ENCODE data around the gene FRY. TPM values are rescaled to one million over a fixed set of nuclear protein-coding genes. Genes with fewer than 3 reads are reported as not detected.

FRY gene
- total and polyA plus RNA-seq, 2 donors, result 4.8 to 9.8 TPM

- 90% methylated on average over 3 of the region's 3 CpGs for whole genome bisulfite sequencing
- Histone ChIP-seq H3K4me1 (ENCODE audit: control insufficient read depth in 2 of 2, insufficient read depth in 2 of 2, low read length in 2 of 2) (no peaks in the 10 kb centered on the region), H3K36me3 (ENCODE audit: control insufficient read depth in 2 of 2, insufficient read depth in 2 of 2, low read length in 1 of 2) (no peaks in the 10 kb centered on the region), H3K4me3 (ENCODE audit: low read length in 2 of 2) (no peak overlapping the region), H3K27ac (ENCODE audit: low read depth in 1 of 2, low read length in 1 of 2) (no peak overlapping the region), H3K9me3 (ENCODE audit: control insufficient read depth in 2 of 2, insufficient read depth in 1 of 2, low read length in 1 of 2) (no peaks in the 10 kb centered on the region), H3K27me3 (ENCODE audit: control insufficient read depth in 2 of 2, insufficient read depth in 1 of 2, low read length in 1 of 2) (no peaks in the 10 kb centered on the region)
- DNase-seq (ENCODE audit: low read depth in 6 of 9, low spot score in 9 of 9), result no peak
These were observed 8.5 kb upstream of the FRY start for GRCh38 chr13:32023096-32023495.

GRCh38 chr13:32023698-32024097 lies 7.9 kb upstream of the FRY start:
- Histone ChIP-seq H3K9me3 (ENCODE audit: control insufficient read depth in 2 of 2, insufficient read depth in 1 of 2, low read length in 1 of 2) (no peaks in the 10 kb centered on the region), H3K4me3 (ENCODE audit: low read length in 2 of 2) (no peak overlapping the region), H3K27ac (ENCODE audit: low read depth in 1 of 2, low read length in 1 of 2) (no peak overlapping the region), H3K27me3 (ENCODE audit: control insufficient read depth in 2 of 2, insufficient read depth in 1 of 2, low read length in 1 of 2) (no peaks in the 10 kb centered on the region), H3K4me1 (ENCODE audit: control insufficient read depth in 2 of 2, insufficient read depth in 2 of 2, low read length in 2 of 2) (no peaks in the 10 kb centered on the region), H3K36me3 (ENCODE audit: control insufficient read depth in 2 of 2, insufficient read depth in 2 of 2, low read length in 1 of 2) (no peaks in the 10 kb centered on the region)
- WGBS, result 83% methylated on average over 3 of the region's 3 CpGs
- no peak for DNase-seq (ENCODE audit: low read depth in 6 of 9, low spot score in 9 of 9)

DNA sequence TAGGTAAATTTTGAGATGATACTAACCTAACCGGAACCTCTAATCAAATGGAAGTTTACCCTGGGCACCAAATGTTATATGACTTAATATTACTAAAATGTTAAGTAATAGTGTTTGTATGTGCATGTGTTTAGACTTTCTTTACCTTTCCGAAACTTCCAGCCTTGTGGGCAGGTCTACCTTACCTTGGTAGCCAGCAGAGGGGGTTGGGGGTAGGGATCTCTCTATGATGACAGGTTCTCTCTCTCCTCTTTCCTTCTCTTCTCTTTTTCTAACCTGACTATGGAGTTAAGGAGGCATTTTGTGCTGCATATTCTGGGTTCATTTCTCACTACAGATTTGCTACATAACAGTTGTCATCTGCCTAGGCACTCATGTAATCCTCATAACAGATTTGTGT lies 6.8 kb upstream of the FRY start:
- Histone ChIP-seq H3K4me1 (ENCODE audit: control insufficient read depth in 2 of 2, insufficient read depth in 2 of 2, low read length in 2 of 2) (no peaks in the 10 kb centered on the region), H3K27ac (ENCODE audit: low read depth in 1 of 2, low read length in 1 of 2) (no peak overlapping the region), H3K4me3 (ENCODE audit: low read length in 2 of 2) (no peak overlapping the region), H3K27me3 (ENCODE audit: control insufficient read depth in 2 of 2, insufficient read depth in 1 of 2, low read length in 1 of 2) (no peaks in the 10 kb centered on the region), H3K36me3 (ENCODE audit: control insufficient read depth in 2 of 2, insufficient read depth in 2 of 2, low read length in 1 of 2) (no peaks in the 10 kb centered on the region), H3K9me3 (ENCODE audit: control insufficient read depth in 2 of 2, insufficient read depth in 1 of 2, low read length in 1 of 2) (no peaks in the 10 kb centered on the region)
- no peak for DNase-seq (ENCODE audit: low read depth in 6 of 9, low spot score in 9 of 9)
- 96% methylated on average over 2 of the region's 2 CpGs for WGBS

DNA sequence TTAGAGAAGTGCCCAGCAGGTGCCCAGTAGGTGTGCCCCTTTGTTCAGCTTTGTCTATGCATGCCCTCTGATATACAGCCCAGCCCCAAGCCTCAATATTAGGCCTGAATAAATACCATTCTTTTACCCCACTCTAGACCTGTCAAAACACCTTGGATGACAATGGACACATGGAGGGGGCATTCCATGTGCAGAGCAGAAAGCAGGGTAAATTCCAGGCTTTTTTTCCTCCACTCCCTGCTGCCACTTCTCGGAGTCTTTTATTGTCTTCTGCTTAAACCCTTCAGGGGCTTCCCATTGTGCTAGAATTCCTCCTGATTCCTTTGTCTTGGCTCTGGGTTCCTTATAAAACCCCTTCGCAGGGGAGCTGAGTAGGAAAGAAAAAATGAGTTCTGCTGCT lies 5.8 kb upstream of the FRY start:
- Histone ChIP-seq H3K4me1 (ENCODE audit: control insufficient read depth in 2 of 2, insufficient read depth in 2 of 2, low read length in 2 of 2) (no peaks in the 10 kb centered on the region), H3K27me3 (ENCODE audit: control insufficient read depth in 2 of 2, insufficient read depth in 1 of 2, low read length in 1 of 2) (no peaks in the 10 kb centered on the region), H3K4me3 (ENCODE audit: low read length in 2 of 2) (no peak overlapping the region), H3K9me3 (ENCODE audit: control insufficient read depth in 2 of 2, insufficient read depth in 1 of 2, low read length in 1 of 2) (no peaks in the 10 kb centered on the region), H3K27ac (ENCODE audit: low read depth in 1 of 2, low read length in 1 of 2) (no peak overlapping the region), H3K36me3 (ENCODE audit: control insufficient read depth in 2 of 2, insufficient read depth in 2 of 2, low read length in 1 of 2) (no peaks in the 10 kb centered on the region)
- WGBS, result 97% methylated on average over 2 of the region's 2 CpGs
- no peak for DNase-seq (ENCODE audit: low read depth in 6 of 9, low spot score in 9 of 9)

- H3K9me3 ChIP-seq (ENCODE audit: control insufficient read depth in 2 of 2, insufficient read depth in 1 of 2, low read length in 1 of 2), result no peaks in the 10 kb centered on the region
- 94% methylated on average over 3 of the region's 3 CpGs for WGBS
- no peak overlapping the region for H3K27ac ChIP-seq (ENCODE audit: low read depth in 1 of 2, low read length in 1 of 2)
- peaks cover 0 to 2% of the 10 kb centered on the region in 2 donors for H3K4me1 ChIP-seq (ENCODE audit: control insufficient read depth in 2 of 2, insufficient read depth in 2 of 2, low read length in 2 of 2)
- no peak for DNase-seq (ENCODE audit: low read depth in 6 of 9, low spot score in 9 of 9)
- H3K4me3 ChIP-seq (ENCODE audit: low read length in 2 of 2), result no peak overlapping the region
- no peaks in the 10 kb centered on the region for H3K36me3 ChIP-seq (ENCODE audit: control insufficient read depth in 2 of 2, insufficient read depth in 2 of 2, low read length in 1 of 2)
- H3K27me3 ChIP-seq (ENCODE audit: control insufficient read depth in 2 of 2, insufficient read depth in 1 of 2, low read length in 1 of 2), result peaks cover 0 to 6% of the 10 kb centered on the region in 2 donors
These were observed 5.0 kb upstream of the FRY start for GRCh38 chr13:32026623-32027022.

DNA sequence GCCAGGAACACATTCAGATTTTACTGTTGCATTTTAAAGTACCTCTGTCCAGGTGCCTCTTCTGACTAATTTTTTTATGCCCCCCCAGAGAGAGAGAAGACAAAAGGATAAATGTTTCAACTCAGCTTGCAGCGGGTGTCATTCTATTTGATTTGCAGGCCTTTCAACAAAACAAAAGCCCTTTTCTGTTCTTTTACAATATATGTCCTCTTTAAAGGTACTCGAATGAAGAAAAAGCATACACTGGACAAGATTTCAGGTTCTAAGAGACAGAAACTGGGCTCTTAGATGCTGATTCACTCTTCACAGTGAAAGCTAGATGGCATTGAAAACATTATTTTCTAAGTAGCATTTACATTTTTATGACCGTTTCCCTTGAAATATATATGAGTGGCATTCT lies 2.9 kb upstream of the FRY start:
- Histone ChIP-seq H3K27ac (ENCODE audit: low read depth in 1 of 2, low read length in 1 of 2) (no peak overlapping the region), H3K9me3 (ENCODE audit: control insufficient read depth in 2 of 2, insufficient read depth in 1 of 2, low read length in 1 of 2) (no peaks in the 10 kb centered on the region), H3K27me3 (ENCODE audit: control insufficient read depth in 2 of 2, insufficient read depth in 1 of 2, low read length in 1 of 2) (peaks cover 0 to 6% of the 10 kb centered on the region in 2 donors), H3K36me3 (ENCODE audit: control insufficient read depth in 2 of 2, insufficient read depth in 2 of 2, low read length in 1 of 2) (no peaks in the 10 kb centered on the region), H3K4me3 (ENCODE audit: low read length in 2 of 2) (no peak overlapping the region), H3K4me1 (ENCODE audit: control insufficient read depth in 2 of 2, insufficient read depth in 2 of 2, low read length in 2 of 2) (peaks cover 2 to 4% of the 10 kb centered on the region in 2 donors)
- DNase-seq (ENCODE audit: low read depth in 6 of 9, low spot score in 9 of 9), result no peak
- WGBS, result 98% methylated on average over 3 of the region's 3 CpGs

DNA sequence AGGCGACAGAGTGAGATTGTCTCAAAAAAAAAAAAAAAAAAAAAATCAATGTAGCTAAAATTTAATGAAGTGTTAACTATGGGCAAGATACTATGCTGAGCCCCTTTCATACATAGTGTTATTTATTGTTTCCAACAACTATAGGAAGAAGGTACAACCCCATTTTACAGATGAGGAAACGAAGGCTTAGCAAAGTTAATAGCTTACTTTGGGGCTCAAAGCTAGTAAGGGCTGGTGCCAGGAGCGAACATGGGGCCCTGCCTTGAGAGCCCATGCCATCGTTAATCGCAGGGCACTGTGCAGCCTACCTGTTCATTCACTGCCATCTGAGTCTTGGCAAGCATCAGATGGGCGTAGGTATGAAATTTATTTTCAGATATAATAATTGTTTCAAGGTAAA lies 1.9 kb upstream of the FRY start:
- Histone ChIP-seq H3K27me3 (ENCODE audit: control insufficient read depth in 2 of 2, insufficient read depth in 1 of 2, low read length in 1 of 2) (peaks cover 0 to 6% of the 10 kb centered on the region in 2 donors), H3K9me3 (ENCODE audit: control insufficient read depth in 2 of 2, insufficient read depth in 1 of 2, low read length in 1 of 2) (no peaks in the 10 kb centered on the region), H3K27ac (ENCODE audit: low read depth in 1 of 2, low read length in 1 of 2) (no peak overlapping the region), H3K4me1 (ENCODE audit: control insufficient read depth in 2 of 2, insufficient read depth in 2 of 2, low read length in 2 of 2) (peaks cover 2 to 4% of the 10 kb centered on the region in 2 donors), H3K4me3 (ENCODE audit: low read length in 2 of 2) (no peak overlapping the region), H3K36me3 (ENCODE audit: control insufficient read depth in 2 of 2, insufficient read depth in 2 of 2, low read length in 1 of 2) (no peaks in the 10 kb centered on the region)
- no peak for DNase-seq (ENCODE audit: low read depth in 6 of 9, low spot score in 9 of 9)
- 99% methylated on average over 6 of the region's 6 CpGs for WGBS

GRCh38 chr13:32031815-32032370 lies 319 bp downstream of the FRY start:
- Histone ChIP-seq H3K27ac (ENCODE audit: low read depth in 1 of 2, low read length in 1 of 2) (peak overlapping the region; percentile 57 to 87), H3K27me3 (ENCODE audit: control insufficient read depth in 2 of 2, insufficient read depth in 1 of 2, low read length in 1 of 2) (peaks cover 0 to 6% of the 10 kb centered on the region in 2 donors), H3K4me1 (ENCODE audit: control insufficient read depth in 2 of 2, insufficient read depth in 2 of 2, low read length in 2 of 2) (peaks cover 2 to 4% of the 10 kb centered on the region in 2 donors), H3K9me3 (ENCODE audit: control insufficient read depth in 2 of 2, insufficient read depth in 1 of 2, low read length in 1 of 2) (no peaks in the 10 kb centered on the region), H3K4me3 (ENCODE audit: low read length in 2 of 2) (peak overlapping the region; percentile 75 to 82), H3K36me3 (ENCODE audit: control insufficient read depth in 2 of 2, insufficient read depth in 2 of 2, low read length in 1 of 2) (no peaks in the 10 kb centered on the region)
- 22% methylated on average over 3 of the region's 3 CpGs for WGBS
- no peak for DNase-seq (ENCODE audit: low read depth in 6 of 9, low spot score in 9 of 9)

DNA sequence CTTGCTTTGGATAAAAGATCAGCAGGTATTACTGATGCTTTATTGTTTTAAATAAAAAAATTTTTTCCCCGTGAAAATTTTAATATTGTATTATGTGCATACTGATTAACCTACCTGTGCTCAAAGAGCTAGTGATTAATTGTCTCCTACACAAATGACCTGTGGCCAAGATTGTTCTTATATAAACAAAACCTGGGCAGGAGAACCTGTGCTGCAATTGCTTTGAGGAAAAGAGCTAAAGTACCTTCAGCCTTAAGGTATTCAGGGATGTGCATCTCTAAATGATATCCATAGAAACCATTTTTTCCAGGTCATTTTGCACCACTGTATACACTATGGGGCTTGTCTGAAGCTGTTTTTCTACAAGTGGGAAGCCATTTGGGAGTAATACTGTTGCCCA lies 1.2 kb downstream of the FRY start:
- no peak overlapping the region for H3K27ac ChIP-seq (ENCODE audit: low read depth in 1 of 2, low read length in 1 of 2)

More for the DNA sequence above, 1.2 kb downstream of the FRY start:
- WGBS, result 82% methylated on average over 1 of the region's 1 CpG
- peaks cover 0 to 6% of the 10 kb centered on the region in 2 donors for H3K27me3 ChIP-seq (ENCODE audit: control insufficient read depth in 2 of 2, insufficient read depth in 1 of 2, low read length in 1 of 2)
- no peak for DNase-seq (ENCODE audit: low read depth in 6 of 9, low spot score in 9 of 9)
- H3K4me3 ChIP-seq (ENCODE audit: low read length in 2 of 2), result peak overlapping the region; percentile 3 to 75
- no peaks in the 10 kb centered on the region for H3K36me3 ChIP-seq (ENCODE audit: control insufficient read depth in 2 of 2, insufficient read depth in 2 of 2, low read length in 1 of 2)
- H3K9me3 ChIP-seq (ENCODE audit: control insufficient read depth in 2 of 2, insufficient read depth in 1 of 2, low read length in 1 of 2), result no peaks in the 10 kb centered on the region
- H3K4me1 ChIP-seq (ENCODE audit: control insufficient read depth in 2 of 2, insufficient read depth in 2 of 2, low read length in 2 of 2), result peaks cover 2 to 4% of the 10 kb centered on the region in 2 donors
